GM23338 (cell line): ENCODE data around the gene GIMAP7.

Experiments
- EZH2 ChIP-seq: fragments of 200-600 bp; sonication (generic); IDR thresholded peaks from one replicate; pipeline ENCODE4 v1.8.0; 2017; ENCODE audit warnings: antibody characterized with exemption, mild to moderate bottlenecking, low read depth; ENCODE audit not compliant: unreplicated experiment
- EZH2phosphoT487 ChIP-seq: fragments of 200-600 bp; sonication (generic); IDR thresholded peaks from one replicate; pipeline ENCODE4 v1.8.1; 2018; ENCODE audit warnings: antibody characterized with exemption; ENCODE audit not compliant: unreplicated experiment
- POLR2AphosphoS5 ChIP-seq: IDR thresholded peaks from 2 replicates; pipeline ENCODE4 v1.6.1; 2016; ENCODE audit warnings: antibody characterized with exemption, low read depth
- TF ChIP-seq, protein P1 (sequence below), 2 experiments: fragments of 200-600 bp in 1 of 2; sonication (generic) in 1 of 2; conservative IDR thresholded peaks; 2 replicates each; pipeline versions ENCODE4 v1.5.1 to v1.6.1; 2016 to 2017; ENCODE audit warnings: antibody characterized with exemption in 2 of 2, low read depth in 2 of 2, mild to moderate bottlenecking in 2 of 2, moderate library complexity in 1 of 2
- TF ChIP-seq, protein P2 (sequence below): IDR thresholded peaks from one replicate; pipeline ENCODE4 v1.6.1; 2018; ENCODE audit warnings: antibody characterized with exemption; ENCODE audit not compliant: unreplicated experiment

DNA sequence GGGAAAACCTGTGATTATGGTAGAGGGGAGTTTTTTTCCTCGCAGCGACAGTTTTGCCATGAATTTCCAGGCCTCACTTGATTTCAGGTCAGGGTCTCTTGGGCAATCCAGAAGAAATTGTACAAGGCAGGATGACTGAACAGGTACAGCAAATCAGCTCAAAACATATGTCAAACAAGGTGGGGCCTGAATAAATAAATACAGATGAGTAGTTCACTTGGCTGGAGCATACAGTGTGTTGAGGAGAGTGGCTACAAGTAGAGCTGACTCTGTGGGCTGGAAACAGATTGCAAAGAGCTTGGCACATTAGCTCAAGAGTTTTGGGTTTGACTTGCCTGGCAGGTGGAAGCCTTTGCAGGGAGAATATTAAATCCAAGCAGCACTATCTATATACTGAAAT lies 49.3 kb upstream of the GIMAP7 start:
- TF ChIP-seq, protein P1, sequence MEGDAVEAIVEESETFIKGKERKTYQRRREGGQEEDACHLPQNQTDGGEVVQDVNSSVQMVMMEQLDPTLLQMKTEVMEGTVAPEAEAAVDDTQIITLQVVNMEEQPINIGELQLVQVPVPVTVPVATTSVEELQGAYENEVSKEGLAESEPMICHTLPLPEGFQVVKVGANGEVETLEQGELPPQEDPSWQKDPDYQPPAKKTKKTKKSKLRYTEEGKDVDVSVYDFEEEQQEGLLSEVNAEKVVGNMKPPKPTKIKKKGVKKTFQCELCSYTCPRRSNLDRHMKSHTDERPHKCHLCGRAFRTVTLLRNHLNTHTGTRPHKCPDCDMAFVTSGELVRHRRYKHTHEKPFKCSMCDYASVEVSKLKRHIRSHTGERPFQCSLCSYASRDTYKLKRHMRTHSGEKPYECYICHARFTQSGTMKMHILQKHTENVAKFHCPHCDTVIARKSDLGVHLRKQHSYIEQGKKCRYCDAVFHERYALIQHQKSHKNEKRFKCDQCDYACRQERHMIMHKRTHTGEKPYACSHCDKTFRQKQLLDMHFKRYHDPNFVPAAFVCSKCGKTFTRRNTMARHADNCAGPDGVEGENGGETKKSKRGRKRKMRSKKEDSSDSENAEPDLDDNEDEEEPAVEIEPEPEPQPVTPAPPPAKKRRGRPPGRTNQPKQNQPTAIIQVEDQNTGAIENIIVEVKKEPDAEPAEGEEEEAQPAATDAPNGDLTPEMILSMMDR (conservative IDR thresholded peaks at IDR 0.05; ENCODE audit: low read depth in 2 of 2): no peak
- TF ChIP-seq EZH2 (no peak), POLR2AphosphoS5 (no peak), EZH2phosphoT487 (no peak)
- TF ChIP-seq, protein P2, sequence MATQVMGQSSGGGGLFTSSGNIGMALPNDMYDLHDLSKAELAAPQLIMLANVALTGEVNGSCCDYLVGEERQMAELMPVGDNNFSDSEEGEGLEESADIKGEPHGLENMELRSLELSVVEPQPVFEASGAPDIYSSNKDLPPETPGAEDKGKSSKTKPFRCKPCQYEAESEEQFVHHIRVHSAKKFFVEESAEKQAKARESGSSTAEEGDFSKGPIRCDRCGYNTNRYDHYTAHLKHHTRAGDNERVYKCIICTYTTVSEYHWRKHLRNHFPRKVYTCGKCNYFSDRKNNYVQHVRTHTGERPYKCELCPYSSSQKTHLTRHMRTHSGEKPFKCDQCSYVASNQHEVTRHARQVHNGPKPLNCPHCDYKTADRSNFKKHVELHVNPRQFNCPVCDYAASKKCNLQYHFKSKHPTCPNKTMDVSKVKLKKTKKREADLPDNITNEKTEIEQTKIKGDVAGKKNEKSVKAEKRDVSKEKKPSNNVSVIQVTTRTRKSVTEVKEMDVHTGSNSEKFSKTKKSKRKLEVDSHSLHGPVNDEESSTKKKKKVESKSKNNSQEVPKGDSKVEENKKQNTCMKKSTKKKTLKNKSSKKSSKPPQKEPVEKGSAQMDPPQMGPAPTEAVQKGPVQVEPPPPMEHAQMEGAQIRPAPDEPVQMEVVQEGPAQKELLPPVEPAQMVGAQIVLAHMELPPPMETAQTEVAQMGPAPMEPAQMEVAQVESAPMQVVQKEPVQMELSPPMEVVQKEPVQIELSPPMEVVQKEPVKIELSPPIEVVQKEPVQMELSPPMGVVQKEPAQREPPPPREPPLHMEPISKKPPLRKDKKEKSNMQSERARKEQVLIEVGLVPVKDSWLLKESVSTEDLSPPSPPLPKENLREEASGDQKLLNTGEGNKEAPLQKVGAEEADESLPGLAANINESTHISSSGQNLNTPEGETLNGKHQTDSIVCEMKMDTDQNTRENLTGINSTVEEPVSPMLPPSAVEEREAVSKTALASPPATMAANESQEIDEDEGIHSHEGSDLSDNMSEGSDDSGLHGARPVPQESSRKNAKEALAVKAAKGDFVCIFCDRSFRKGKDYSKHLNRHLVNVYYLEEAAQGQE: no peak
